Epithelial cell of prostate (primary cell): ENCODE measurements around the gene KLHL18.

Experiments used
- DNase-seq: peaks from one replicate; pipeline ENCODE4 v3.0.0-alpha.2; 2011; ENCODE audit warnings: low read depth, low spot score
- H3K27ac ChIP-seq: fragments of 450-650 bp; 2 replicates; pipeline ENCODE4 v1.5.1; 2017; ENCODE audit warnings: mild to moderate bottlenecking

The KLHL18 gene

GRCh38 chr3:47381317-47382157, 98.8 kb downstream of the KLHL18 start:
- peak; percentile 33 for DNase-seq
- peak overlapping the region; percentile 98 for H3K27ac ChIP-seq

- peak overlapping the region; percentile 59 for H3K27ac ChIP-seq
- no peak for DNase-seq
These were observed 101.7 kb downstream of the KLHL18 start for GRCh38 chr3:47384425-47384824.

- DNase-seq = no peak
- peak overlapping the region; percentile 59 for H3K27ac ChIP-seq
These were observed 102.3 kb downstream of the KLHL18 start for GRCh38 chr3:47385007-47385406.

GRCh38 chr3:47385796-47386195, 103.1 kb downstream of the KLHL18 start:
- H3K27ac ChIP-seq = peak overlapping the region; percentile 59

GRCh38 chr3:47392933-47393332, 110.2 kb downstream of the KLHL18 start:
- no peak for DNase-seq
- H3K27ac ChIP-seq = no peak overlapping the region

More at GRCh38 chr3:47385796-47386195, 103.1 kb downstream of the KLHL18 start:
- DNase-seq = no peak

GRCh38 chr3:47394140-47394870, 111.6 kb downstream of the KLHL18 start:
- no peak for DNase-seq
- H3K27ac ChIP-seq = no peak overlapping the region

- H3K27ac ChIP-seq = no peak overlapping the region
- no peak for DNase-seq
These were observed 112.1 kb downstream of the KLHL18 start for GRCh38 chr3:47394881-47395280.
